ENCODE results near the gene LAMC2.

The LAMC2 gene

DNA sequence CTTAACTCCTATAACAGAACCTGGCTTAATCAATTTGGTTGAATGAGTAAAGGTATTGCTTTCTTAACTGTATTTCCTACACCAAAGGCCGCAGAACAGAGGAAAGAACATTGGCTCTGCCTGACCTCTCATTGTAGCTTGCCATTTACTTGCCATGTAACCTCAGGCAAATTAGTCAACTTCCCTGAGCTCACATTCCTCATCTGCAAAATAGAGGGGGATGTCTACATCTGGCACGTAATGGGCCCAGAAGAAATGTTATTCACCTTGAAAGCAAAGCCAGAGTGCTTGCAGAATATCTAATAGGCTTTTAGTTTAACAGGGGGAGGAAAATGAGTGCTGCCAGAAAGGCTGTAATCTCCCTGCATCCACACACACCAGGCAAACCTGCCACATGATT, 44.3 kb downstream of the LAMC2 start:
- TF ChIP-seq, protein P1, sequence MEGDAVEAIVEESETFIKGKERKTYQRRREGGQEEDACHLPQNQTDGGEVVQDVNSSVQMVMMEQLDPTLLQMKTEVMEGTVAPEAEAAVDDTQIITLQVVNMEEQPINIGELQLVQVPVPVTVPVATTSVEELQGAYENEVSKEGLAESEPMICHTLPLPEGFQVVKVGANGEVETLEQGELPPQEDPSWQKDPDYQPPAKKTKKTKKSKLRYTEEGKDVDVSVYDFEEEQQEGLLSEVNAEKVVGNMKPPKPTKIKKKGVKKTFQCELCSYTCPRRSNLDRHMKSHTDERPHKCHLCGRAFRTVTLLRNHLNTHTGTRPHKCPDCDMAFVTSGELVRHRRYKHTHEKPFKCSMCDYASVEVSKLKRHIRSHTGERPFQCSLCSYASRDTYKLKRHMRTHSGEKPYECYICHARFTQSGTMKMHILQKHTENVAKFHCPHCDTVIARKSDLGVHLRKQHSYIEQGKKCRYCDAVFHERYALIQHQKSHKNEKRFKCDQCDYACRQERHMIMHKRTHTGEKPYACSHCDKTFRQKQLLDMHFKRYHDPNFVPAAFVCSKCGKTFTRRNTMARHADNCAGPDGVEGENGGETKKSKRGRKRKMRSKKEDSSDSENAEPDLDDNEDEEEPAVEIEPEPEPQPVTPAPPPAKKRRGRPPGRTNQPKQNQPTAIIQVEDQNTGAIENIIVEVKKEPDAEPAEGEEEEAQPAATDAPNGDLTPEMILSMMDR (IDR thresholded peaks at IDR 0.05; ENCODE audit: control insufficient read depth, insufficient read depth, low read depth, low read length, missing control alignments) = no peak
- no peak overlapping the region for H3K4me3 ChIP-seq (ENCODE audit: control insufficient read depth, low read depth, low read length)
- no peak for DNase-seq (ENCODE audit: low read depth)

DNA sequence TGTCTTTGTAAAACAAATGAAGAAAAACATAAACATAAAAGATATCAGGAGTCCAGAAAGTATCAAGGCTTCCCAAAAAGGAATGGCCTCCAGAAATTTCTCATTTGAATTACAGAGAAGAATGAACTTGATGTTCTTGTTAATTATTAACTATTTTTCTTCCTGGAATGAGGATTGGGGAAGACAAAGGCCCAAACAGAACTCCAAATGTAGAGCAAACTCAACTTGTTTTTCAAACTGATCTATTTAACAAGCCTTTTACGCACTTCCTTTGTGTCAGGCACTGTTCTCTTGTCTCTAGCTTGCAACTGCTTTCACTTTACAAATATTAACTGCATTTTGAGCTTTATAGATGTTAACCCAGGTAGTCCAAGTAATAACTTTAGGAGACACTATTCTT, 45.5 kb downstream of the LAMC2 start:
- TF ChIP-seq, protein P1 (IDR thresholded peaks at IDR 0.05; ENCODE audit: control insufficient read depth, insufficient read depth, low read depth, low read length, missing control alignments) = no peak
- no peak overlapping the region for H3K4me3 ChIP-seq (ENCODE audit: control insufficient read depth, low read depth, low read length)
- no peak for DNase-seq (ENCODE audit: low read depth)

DNA sequence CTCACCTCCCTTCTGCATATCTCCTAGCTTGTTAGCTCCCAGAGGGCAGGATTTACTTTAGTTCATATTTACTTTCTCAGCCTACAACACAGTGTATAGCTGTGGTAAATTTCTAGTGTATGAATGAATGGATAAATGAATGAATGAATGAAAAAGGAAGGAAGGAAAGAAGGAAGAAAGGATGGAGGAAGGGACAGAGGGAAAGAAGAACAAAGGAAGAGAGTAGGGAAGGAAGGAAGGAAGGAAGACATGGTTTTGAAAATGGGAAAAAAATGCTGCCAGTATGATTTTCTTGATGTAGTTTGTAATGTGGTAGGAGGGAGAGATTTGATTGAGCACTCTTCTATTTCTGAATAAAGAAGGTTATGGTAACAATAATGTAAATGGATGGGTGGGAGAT, 47.0 kb downstream of the LAMC2 start:
- DNase-seq (ENCODE audit: low read depth) = no peak
- TF ChIP-seq, protein P1 (IDR thresholded peaks at IDR 0.05; ENCODE audit: control insufficient read depth, insufficient read depth, low read depth, low read length, missing control alignments) = no peak
- H3K4me3 ChIP-seq (ENCODE audit: control insufficient read depth, low read depth, low read length) = no peak overlapping the region

DNA sequence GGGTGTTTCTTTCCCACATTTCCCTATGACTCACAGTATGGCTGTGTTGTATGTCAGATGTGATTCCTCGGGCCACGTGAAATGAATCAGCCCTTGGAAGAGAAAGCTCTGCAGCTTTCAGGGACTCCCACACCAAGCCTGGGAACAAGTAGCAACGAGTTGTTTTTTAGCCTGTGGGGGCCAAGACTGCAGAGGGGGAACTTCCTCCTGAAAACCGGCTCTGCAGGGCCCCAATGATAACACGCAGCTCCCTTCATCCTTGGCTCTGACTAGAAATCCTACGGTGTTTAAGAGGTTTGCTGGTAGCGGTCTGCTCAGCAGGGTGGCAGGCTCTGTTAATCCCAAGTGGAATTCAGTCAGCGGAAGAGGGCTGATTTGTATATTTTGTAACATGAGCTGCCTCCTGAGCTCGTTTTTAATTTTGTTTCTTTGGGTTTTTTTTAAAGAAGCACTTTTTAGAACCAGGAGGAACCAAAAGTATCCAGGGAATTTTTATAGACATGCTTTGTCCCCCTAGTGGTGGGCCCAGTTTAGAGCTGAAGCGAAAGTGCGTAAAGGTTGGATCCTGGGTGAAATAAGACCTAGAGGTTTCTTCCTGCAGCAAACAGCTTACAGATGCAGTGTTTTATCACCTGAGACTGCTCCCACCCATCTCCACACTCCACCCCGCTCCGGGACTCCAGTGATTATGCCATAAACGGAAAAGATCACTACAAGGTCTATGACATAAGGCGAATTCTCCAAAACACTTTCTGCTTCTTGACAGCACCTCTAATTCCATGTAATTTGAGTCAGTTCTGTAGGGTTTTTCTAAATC, 48.8 kb downstream of the LAMC2 start:
- peak overlapping the region; percentile 38 for H3K4me3 ChIP-seq (ENCODE audit: control insufficient read depth, low read depth, low read length)
- TF ChIP-seq, protein P1 (IDR thresholded peaks at IDR 0.05; ENCODE audit: control insufficient read depth, insufficient read depth, low read depth, low read length, missing control alignments) = peak; percentile 81
- peak; percentile 95 for DNase-seq (ENCODE audit: low read depth)

DNA sequence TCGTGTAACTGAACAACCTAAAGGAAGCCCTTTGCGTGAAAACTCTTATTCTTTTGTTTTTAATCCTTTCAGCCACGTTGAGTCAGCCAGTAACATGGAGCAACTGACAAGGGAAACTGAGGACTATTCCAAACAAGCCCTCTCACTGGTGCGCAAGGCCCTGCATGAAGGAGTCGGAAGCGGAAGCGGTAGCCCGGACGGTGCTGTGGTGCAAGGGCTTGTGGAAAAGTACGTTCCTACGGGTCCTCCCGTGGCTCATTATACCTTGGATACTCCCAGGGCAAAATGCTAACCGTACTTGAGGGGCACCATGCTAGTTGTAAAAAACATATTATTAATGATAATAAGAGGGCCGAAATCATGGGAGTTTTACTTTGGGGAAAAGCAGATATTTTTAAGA, 49.4 kb downstream of the LAMC2 start:
- TF ChIP-seq, protein P1 (IDR thresholded peaks at IDR 0.05; ENCODE audit: control insufficient read depth, insufficient read depth, low read depth, low read length, missing control alignments) = no peak
- no peak for DNase-seq (ENCODE audit: low read depth)
- peak overlapping the region; percentile 38 for H3K4me3 ChIP-seq (ENCODE audit: control insufficient read depth, low read depth, low read length)

DNA sequence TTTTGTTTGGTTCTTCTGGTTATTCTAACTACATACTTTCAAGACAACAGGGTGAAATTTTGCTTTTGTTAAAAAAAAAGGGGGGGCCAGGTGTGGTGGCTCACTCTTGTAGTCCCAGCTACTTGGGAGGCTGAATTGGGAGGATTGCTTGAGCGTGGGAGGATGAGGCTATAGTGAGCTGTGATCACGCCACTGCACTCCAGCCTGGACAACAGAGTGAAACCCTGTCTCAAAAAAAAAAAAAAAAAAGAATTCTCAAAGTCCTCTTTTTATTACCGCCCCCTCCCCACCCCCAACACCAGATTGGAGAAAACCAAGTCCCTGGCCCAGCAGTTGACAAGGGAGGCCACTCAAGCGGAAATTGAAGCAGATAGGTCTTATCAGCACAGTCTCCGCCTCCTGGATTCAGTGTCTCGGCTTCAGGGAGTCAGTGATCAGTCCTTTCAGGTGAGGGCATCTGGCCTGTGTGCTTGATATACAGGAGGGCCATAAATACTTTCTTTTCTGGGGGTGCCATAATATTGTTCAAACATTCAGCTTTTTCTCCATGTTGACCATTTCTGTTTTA, 50.2 kb downstream of the LAMC2 start:
- no peak for DNase-seq (ENCODE audit: low read depth)
- TF ChIP-seq, protein P1 (IDR thresholded peaks at IDR 0.05; ENCODE audit: control insufficient read depth, insufficient read depth, low read depth, low read length, missing control alignments) = no peak

More for the DNA sequence above, 50.2 kb downstream of the LAMC2 start:
- no peak overlapping the region for H3K4me3 ChIP-seq (ENCODE audit: control insufficient read depth, low read depth, low read length)
